Measurements from ENCODE around the gene AK4. TPM values are rescaled to one million over a fixed set of nuclear protein-coding genes. Genes with fewer than 3 reads are reported as not detected.

Gene AK4
- total RNA-seq, 4 donors from 2014 or later: 39.9 to 83.2 (median 49.0) TPM

DNA sequence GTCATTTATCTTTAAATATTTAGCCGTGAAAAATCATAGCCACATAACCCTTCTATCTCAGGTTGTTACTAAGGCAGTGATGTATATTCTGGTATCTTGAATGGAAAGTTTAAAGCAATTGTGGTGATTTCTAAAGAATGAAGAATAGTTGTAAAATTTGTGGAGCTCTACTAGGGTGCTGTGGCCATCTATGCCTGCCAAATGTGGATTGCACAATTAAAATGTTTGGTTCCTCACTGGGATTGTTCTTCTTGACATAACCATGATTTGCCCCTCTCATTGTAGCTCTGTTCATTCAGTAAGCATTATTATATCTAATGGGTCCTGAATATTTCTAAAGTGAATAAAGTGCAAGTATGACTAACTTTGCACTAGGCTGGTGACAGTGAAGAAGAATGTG is 50.1 kb downstream of the AK4 start:
- no peak for DNase-seq (ENCODE audit: low spot score in 2 of 2)
- WGBS, 2 donors: 0 to 43% methylated on average over 1 of the region's 1 CpG
- no peak overlapping the region for H3K4me3 ChIP-seq (ENCODE audit: low read depth, poor library complexity, severe bottlenecking)
- intact Hi-C loops (cut with DNase I; ENCODE audit: low total_unique reads): no loop called here
- TF ChIP-seq, protein P1, sequence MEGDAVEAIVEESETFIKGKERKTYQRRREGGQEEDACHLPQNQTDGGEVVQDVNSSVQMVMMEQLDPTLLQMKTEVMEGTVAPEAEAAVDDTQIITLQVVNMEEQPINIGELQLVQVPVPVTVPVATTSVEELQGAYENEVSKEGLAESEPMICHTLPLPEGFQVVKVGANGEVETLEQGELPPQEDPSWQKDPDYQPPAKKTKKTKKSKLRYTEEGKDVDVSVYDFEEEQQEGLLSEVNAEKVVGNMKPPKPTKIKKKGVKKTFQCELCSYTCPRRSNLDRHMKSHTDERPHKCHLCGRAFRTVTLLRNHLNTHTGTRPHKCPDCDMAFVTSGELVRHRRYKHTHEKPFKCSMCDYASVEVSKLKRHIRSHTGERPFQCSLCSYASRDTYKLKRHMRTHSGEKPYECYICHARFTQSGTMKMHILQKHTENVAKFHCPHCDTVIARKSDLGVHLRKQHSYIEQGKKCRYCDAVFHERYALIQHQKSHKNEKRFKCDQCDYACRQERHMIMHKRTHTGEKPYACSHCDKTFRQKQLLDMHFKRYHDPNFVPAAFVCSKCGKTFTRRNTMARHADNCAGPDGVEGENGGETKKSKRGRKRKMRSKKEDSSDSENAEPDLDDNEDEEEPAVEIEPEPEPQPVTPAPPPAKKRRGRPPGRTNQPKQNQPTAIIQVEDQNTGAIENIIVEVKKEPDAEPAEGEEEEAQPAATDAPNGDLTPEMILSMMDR (IDR thresholded peaks at IDR 0.05): no peak
- TF ChIP-seq POLR2A (IDR thresholded peaks at IDR 0.05): no peak

DNA sequence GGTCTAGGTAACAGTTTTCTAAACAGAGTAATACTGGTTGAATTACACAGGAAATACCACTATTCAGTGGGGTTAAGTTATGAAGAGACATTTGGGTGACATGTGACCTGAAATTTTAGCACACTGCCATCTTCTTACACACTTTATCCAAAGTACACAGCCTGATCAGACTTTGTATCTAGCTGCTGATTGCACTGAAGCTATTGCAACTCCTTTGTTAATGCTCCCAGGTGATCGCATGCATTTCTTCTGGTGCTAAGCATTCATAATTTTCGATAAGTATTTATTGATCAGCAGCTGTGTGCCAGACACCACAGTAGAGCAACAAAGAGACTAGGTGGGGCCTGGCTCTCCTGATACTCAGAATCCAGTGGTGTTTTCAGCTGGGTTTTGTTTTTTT is 52.4 kb downstream of the AK4 start:
- no peak overlapping the region for H3K4me3 ChIP-seq (ENCODE audit: low read depth, poor library complexity, severe bottlenecking)
- DNase-seq (ENCODE audit: low spot score in 2 of 2): no peak
- WGBS, 2 donors: 91 to 93% methylated on average over 2 of the region's 2 CpGs
- TF ChIP-seq, protein P1 (IDR thresholded peaks at IDR 0.05): no peak
- TF ChIP-seq POLR2A (IDR thresholded peaks at IDR 0.05): no peak
- intact Hi-C loops (cut with DNase I; ENCODE audit: low total_unique reads): loop anchor here (10.0 kb wide), 1 partner anchor 126 kb away; no protein-coding TSS in a partner anchor

DNA sequence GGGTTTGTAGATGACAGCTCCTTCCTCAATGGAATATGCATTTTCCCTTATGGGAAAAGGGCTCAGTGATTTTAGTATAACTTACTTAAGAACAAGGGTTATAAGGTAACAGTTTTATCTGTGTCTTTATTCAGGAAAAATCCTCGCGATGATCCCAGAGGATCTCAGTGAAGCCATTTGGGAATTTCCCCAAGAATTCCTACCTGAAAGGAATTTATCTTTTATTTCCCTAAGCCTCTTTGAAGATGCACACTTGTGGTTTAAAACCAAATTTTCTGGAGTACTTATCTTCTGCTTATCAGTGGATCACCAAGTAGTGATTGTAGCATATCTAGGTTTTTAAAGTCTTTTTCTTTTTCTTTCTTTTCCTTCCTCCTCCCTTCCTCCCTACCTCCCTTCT is 58.8 kb downstream of the AK4 start:
- no peak for DNase-seq (ENCODE audit: low spot score in 2 of 2)
- intact Hi-C loops (cut with DNase I; ENCODE audit: low total_unique reads): loop anchor here (10.0 kb wide), 1 partner anchor 132 kb away; no protein-coding TSS in a partner anchor
- 81 to 84% methylated on average over 2 of the region's 2 CpGs for WGBS, 2 donors
- no peak overlapping the region for H3K4me3 ChIP-seq (ENCODE audit: low read depth, poor library complexity, severe bottlenecking)
- TF ChIP-seq, protein P1 (IDR thresholded peaks at IDR 0.05): no peak
- TF ChIP-seq POLR2A (IDR thresholded peaks at IDR 0.05): no peak

DNA sequence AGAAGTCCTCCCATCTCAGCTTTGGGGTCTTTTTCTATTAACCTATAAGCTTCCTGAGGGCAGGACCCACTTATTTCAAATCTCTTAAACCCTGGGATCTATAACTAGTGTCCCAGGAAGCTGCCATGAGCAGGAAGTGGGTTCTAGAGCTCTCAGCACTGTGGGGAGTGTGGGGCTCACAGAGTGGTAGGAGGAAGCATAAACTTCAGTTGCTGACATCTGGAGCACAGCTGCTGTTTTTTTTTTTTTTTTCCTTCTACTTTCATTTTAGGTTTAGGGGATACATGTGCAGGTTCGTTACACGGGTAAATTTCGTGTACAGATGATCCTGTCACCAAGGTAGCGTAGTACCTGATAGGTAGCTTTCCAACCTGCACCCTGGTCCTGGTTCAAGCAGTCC is 59.3 kb downstream of the AK4 start:
- TF ChIP-seq POLR2A (IDR thresholded peaks at IDR 0.05): no peak
- TF ChIP-seq, protein P1 (IDR thresholded peaks at IDR 0.05): no peak
- no peak for DNase-seq (ENCODE audit: low spot score in 2 of 2)
- no peak overlapping the region for H3K4me3 ChIP-seq (ENCODE audit: low read depth, poor library complexity, severe bottlenecking)
- intact Hi-C loops (cut with DNase I; ENCODE audit: low total_unique reads): loop anchor here (10.0 kb wide), 1 partner anchor 133 kb away; no protein-coding TSS in a partner anchor
- WGBS, 2 donors: 64 to 67% methylated on average over 4 of the region's 4 CpGs

DNA sequence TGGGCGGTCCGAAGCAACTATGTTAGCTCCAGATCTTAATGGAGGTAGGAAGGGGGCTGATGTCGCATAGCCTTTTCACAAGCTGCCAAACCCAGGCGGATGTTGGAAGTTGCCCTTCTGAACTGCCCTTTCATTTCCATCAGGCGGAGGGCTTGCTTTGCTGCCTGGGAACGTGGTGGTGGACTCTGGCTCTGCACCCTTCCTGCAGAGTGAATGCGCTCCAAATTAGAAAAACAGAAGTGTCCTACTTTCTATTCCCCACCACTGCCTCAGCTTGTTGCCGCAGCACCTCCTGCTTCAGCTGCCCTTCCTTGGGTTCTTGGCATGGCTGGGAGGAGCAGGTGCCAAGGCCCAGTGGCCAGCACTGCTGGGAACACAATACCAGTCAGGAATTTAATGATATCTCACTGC is 60.6 kb downstream of the AK4 start:
- no peak for DNase-seq (ENCODE audit: low spot score in 2 of 2)
- no peak overlapping the region for H3K4me3 ChIP-seq (ENCODE audit: low read depth, poor library complexity, severe bottlenecking)
- intact Hi-C loops (cut with DNase I; ENCODE audit: low total_unique reads): loop anchor here (10.0 kb wide), 1 partner anchor 134 kb away; no protein-coding TSS in a partner anchor
- TF ChIP-seq, protein P1 (IDR thresholded peaks at IDR 0.05): no peak
- TF ChIP-seq POLR2A (IDR thresholded peaks at IDR 0.05): no peak
- whole genome bisulfite sequencing, 2 donors: 89 to 93% methylated on average over 8 of the region's 8 CpGs

Data from lower leg skin (tissue), 4 donors.